ENCODE measurements around the gene CCNY. TPM values are rescaled to one million over a fixed set of nuclear protein-coding genes. Genes with fewer than 3 reads are reported as not detected.

The CCNY gene
- total and polyA plus RNA-seq, 2 donors (not counting 1 experiment from before 2014, with no cell fraction given), result 34.1 to 64.9 TPM

DNA sequence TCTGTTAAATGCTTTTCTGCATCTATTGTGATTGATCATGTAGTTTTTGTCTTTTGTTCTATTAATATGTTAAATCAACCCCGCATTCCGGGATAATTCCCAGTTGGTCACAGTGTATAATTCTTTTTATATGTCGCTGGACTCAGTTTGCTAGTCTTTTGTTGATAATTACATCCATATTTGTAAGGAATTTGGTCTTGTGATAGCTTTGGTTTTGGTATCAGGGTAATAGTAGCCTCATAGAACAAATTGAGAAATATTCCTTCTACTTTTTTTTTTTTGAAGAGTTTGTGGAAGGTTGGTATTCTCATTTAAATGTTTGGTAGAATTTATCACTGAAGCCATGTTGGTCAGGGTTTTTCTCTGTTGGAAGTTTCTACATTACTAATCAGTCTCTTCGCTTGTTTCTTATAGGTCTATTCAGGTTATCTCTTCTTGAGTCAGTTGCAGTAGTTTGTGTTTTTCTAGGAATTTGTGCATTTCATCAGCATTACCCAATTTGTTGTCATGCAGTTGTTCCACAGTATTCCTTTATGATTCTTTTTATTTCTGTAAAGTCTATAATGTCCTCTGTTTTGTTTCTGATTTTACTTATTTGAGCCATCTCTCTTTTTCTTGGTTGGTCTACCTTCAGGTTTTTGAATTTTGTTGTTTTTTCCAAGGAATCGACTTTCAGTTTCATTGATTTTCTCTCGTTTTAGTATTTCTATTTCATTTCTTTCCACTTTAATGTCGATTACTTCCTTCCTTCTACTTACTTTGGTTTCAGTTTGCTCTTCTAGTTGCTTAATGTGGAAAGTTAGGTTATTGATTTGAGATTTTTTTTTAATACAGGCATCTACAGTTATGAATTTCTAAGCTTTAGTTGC is 204.2 kb downstream of the CCNY start:
- no peak for DNase-seq
- ChIA-PET CTCF (no interaction called here), POLR2A (no interaction called here)
- Mint-ChIP-seq H3K9me3 (ENCODE audit: insufficient read depth) (peaks cover 7% of the 10 kb centered on the region), H3K27ac (peak overlapping the region; percentile 72), H3K27me3 (no peaks in the 10 kb centered on the region), H3K4me3 (no peak overlapping the region), H3K4me1 (peaks cover 15% of the 10 kb centered on the region)
- Histone ChIP-seq H3K4me2 (replicated peaks; ENCODE audit: low read depth, low read length, poor library complexity, severe bottlenecking) (peak overlapping the region; percentile 24), H3K9ac (ENCODE audit: low read length) (no peak overlapping the region), H4K20me1 (ENCODE audit: control insufficient read depth, insufficient read depth, low read length, poor library complexity, severe bottlenecking) (peaks cover 8% of the 10 kb centered on the region), H2AFZ (ENCODE audit: insufficient read depth, low read depth, low read length, poor library complexity, severe bottlenecking) (no peak overlapping the region), H3K9me3 (ENCODE audit: control extremely low read depth in 1 of 3, control insufficient read depth in 2 of 3, insufficient read depth in 1 of 3, low read length in 2 of 3) (peaks cover 1 to 12% (median 2%) of the 10 kb centered on the region in 3 donors), H3K27ac (ENCODE audit: low read length in 2 of 2) (peak overlapping the region in 1 of 2 donors; percentile 1), H3K36me3 (replicated peaks in 1 of 2; ENCODE audit: control extremely low read depth in 1 of 2, control insufficient read depth in 1 of 2, extremely low read depth in 1 of 2, insufficient read depth in 2 of 2, low read length in 1 of 2) (peaks cover 16 to 20% of the 10 kb centered on the region in 2 experiments), H3K27me3 (replicated peaks in 1 of 4; ENCODE audit: control extremely low read depth in 1 of 4, control insufficient read depth in 3 of 4, insufficient read depth in 4 of 4, low read length in 3 of 4) (no peaks in the 10 kb centered on the region), H3K79me2 (ENCODE audit: control insufficient read depth, insufficient read depth, low read length) (peaks cover 23% of the 10 kb centered on the region), H3K4me1 (ENCODE audit: control insufficient read depth in 2 of 2, insufficient read depth in 2 of 2, low read length in 2 of 2) (peaks cover 0 to 6% of the 10 kb centered on the region in 2 donors), H3K4me3 (ENCODE audit: control extremely low read depth in 1 of 5, extremely low read depth in 1 of 5, insufficient read depth in 1 of 5, low read depth in 2 of 5, low read length in 4 of 5) (no peak overlapping the region)
- intact Hi-C loops (cut with micrococcal nuclease), result loop anchor here (10.0 kb wide), 1 partner anchor 46 kb away; no protein-coding TSS in a partner anchor
- WGBS (ENCODE audit: insufficient coverage), result no CpG with 5 or more reads among the region's 7 CpGs
- no peak for ATAC-seq (ENCODE audit: low read depth)
- TF ChIP-seq, protein P1, sequence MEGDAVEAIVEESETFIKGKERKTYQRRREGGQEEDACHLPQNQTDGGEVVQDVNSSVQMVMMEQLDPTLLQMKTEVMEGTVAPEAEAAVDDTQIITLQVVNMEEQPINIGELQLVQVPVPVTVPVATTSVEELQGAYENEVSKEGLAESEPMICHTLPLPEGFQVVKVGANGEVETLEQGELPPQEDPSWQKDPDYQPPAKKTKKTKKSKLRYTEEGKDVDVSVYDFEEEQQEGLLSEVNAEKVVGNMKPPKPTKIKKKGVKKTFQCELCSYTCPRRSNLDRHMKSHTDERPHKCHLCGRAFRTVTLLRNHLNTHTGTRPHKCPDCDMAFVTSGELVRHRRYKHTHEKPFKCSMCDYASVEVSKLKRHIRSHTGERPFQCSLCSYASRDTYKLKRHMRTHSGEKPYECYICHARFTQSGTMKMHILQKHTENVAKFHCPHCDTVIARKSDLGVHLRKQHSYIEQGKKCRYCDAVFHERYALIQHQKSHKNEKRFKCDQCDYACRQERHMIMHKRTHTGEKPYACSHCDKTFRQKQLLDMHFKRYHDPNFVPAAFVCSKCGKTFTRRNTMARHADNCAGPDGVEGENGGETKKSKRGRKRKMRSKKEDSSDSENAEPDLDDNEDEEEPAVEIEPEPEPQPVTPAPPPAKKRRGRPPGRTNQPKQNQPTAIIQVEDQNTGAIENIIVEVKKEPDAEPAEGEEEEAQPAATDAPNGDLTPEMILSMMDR (IDR thresholded peaks at IDR 0.05), result no peak
- TF ChIP-seq EZH2 (IDR thresholded peaks at IDR 0.05; ENCODE audit: borderline replicate concordance, insufficient read depth, low read depth, low read length, poor library complexity, severe bottlenecking), result no peak

DNA sequence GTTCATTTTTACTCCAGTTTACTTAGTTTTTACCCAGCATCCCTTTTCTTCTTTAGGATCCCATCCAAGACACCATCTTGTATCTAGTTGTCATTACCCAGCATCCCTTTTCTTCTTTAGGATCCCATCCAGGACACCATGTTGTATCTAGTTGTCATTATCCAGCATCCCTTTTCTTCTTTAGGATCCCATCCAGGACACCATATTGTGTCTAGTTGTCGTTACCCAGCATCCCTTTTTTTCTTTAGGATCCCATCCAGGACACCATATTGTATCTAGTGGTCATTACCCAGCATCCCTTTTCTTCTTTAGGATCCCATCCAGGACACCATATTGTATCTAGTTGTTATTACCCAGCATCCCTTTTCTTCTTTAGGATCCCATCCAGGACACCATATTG is 205.4 kb downstream of the CCNY start:
- WGBS (ENCODE audit: insufficient coverage), result 100% methylated on average over 1 of the region's 1 CpG
- Mint-ChIP-seq H3K4me3 (no peak overlapping the region), H3K27me3 (no peaks in the 10 kb centered on the region), H3K27ac (no peak overlapping the region), H3K4me1 (peaks cover 15% of the 10 kb centered on the region), H3K9me3 (ENCODE audit: insufficient read depth) (peaks cover 3% of the 10 kb centered on the region)
- TF ChIP-seq, protein P1 (IDR thresholded peaks at IDR 0.05), result no peak
- no peak for TF ChIP-seq EZH2 (IDR thresholded peaks at IDR 0.05; ENCODE audit: borderline replicate concordance, insufficient read depth, low read depth, low read length, poor library complexity, severe bottlenecking)
- no peak overlapping the region for H3K4me2 ChIP-seq (replicated peaks; ENCODE audit: low read depth, low read length, poor library complexity, severe bottlenecking)
- no peak overlapping the region for H2AFZ ChIP-seq (ENCODE audit: insufficient read depth, low read depth, low read length, poor library complexity, severe bottlenecking)
- no peaks in the 10 kb centered on the region for H3K27me3 ChIP-seq (replicated peaks in 1 of 4; ENCODE audit: control extremely low read depth in 1 of 4, control insufficient read depth in 3 of 4, insufficient read depth in 4 of 4, low read length in 3 of 4)
- DNase-seq, result no peak
- no peak overlapping the region for H3K9ac ChIP-seq (ENCODE audit: low read length)
- POLR2A ChIA-PET, result no interaction called here
- peaks cover 0 to 12% (median 2%) of the 10 kb centered on the region in 3 donors for H3K9me3 ChIP-seq (ENCODE audit: control extremely low read depth in 1 of 3, control insufficient read depth in 2 of 3, insufficient read depth in 1 of 3, low read length in 2 of 3)
- H3K27ac ChIP-seq (ENCODE audit: low read length in 2 of 2), result no peak overlapping the region
- intact Hi-C loops (cut with micrococcal nuclease), result loop anchor here (10.0 kb wide), 1 partner anchor 47 kb away; no protein-coding TSS in a partner anchor
- H3K36me3 ChIP-seq (replicated peaks in 1 of 2; ENCODE audit: control extremely low read depth in 1 of 2, control insufficient read depth in 1 of 2, extremely low read depth in 1 of 2, insufficient read depth in 2 of 2, low read length in 1 of 2), result peaks cover 13 to 19% of the 10 kb centered on the region in 2 experiments
- H4K20me1 ChIP-seq (ENCODE audit: control insufficient read depth, insufficient read depth, low read length, poor library complexity, severe bottlenecking), result peaks cover 8% of the 10 kb centered on the region
- ATAC-seq (ENCODE audit: low read depth), result no peak
- no peak overlapping the region for H3K4me3 ChIP-seq (ENCODE audit: control extremely low read depth in 1 of 5, extremely low read depth in 1 of 5, insufficient read depth in 1 of 5, low read depth in 2 of 5, low read length in 4 of 5)
- peaks cover 0 to 6% of the 10 kb centered on the region in 2 donors for H3K4me1 ChIP-seq (ENCODE audit: control insufficient read depth in 2 of 2, insufficient read depth in 2 of 2, low read length in 2 of 2)
- CTCF ChIA-PET, result no interaction called here
- H3K79me2 ChIP-seq (ENCODE audit: control insufficient read depth, insufficient read depth, low read length), result peaks cover 23% of the 10 kb centered on the region
